ENCODE results near the gene C1QA.

The C1QA gene

DNA sequence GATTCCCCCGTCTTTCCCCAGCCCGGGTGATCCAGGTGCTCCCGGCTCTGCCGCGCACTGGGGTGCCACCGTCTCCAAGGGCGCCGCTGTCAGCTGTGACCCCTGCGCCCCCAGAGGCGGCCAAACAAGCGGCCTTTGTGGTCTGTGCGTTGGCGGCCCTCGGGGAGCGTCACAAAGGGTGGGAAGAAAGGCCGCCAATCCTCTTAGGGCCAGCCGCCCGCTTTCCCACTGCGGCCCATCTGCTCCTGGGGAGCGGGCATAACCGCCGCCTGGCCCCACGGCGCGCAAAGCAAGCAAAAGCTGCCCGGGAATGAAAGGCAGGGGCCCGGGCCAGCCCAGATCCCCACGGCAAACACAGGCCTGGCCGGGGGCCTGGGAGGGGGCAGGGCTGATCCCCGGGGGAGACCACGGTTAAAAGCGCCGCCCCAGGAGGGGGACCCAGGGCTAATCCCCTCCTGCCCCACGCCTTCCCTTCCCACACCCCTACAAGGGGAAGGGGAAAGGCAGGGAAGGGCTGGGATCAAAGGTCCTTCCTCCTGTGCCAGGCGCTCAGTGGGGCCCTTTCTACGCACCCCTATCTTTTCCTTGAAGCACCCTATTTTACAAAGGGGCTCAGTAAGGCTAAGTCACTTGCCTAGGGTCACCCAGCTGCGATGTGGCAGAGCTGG is 40.6 kb downstream of the C1QA start:
- TF ChIP-seq, protein P1, sequence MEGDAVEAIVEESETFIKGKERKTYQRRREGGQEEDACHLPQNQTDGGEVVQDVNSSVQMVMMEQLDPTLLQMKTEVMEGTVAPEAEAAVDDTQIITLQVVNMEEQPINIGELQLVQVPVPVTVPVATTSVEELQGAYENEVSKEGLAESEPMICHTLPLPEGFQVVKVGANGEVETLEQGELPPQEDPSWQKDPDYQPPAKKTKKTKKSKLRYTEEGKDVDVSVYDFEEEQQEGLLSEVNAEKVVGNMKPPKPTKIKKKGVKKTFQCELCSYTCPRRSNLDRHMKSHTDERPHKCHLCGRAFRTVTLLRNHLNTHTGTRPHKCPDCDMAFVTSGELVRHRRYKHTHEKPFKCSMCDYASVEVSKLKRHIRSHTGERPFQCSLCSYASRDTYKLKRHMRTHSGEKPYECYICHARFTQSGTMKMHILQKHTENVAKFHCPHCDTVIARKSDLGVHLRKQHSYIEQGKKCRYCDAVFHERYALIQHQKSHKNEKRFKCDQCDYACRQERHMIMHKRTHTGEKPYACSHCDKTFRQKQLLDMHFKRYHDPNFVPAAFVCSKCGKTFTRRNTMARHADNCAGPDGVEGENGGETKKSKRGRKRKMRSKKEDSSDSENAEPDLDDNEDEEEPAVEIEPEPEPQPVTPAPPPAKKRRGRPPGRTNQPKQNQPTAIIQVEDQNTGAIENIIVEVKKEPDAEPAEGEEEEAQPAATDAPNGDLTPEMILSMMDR (conservative IDR thresholded peaks at IDR 0.05; ENCODE audit: low read depth, low read length) = no peak
- no peak overlapping the region for H3K4me3 ChIP-seq (ENCODE audit: low read depth, low read length)
- DNase-seq (ENCODE audit: low read depth) = no peak

DNA sequence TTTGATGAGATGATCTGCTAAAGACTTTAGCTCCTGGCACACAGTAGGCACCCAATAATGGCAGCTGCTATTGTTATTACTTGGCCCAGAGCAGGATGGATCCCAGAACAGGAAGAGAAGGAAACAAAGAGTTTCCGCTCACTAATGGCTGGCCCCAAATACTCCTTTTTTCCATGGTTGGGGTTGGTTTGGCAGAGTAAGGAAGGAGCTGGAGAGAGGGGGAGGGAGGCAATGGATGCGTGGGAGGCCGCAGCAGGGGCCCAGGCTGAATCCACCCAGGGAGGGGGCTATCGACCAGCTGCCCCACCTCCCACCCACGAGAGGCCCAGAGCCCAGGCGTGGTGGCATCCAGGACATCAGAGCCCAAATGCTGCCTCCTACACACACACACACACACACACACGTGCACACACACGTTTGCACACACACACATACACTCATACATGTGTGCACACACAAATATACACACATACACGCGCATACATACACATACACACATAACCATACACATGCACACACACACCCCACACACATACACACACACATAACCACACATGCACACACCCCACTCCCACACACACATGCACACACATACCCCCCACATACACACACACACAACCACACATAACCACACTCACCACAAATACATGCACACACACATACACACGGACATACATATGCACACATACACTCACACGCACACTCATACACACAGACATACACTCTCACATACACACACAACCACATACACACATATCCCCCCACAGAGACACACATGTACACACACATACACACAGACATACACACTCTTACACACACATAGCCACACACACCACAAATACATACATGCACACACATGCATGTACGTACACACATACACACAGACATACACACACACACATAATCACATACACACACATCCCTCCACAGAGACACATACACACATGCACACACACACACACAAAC is 41.8 kb downstream of the C1QA start:
- H3K4me3 ChIP-seq (ENCODE audit: low read depth, low read length) = no peak overlapping the region
- no peak for DNase-seq (ENCODE audit: low read depth)
- TF ChIP-seq, protein P1 (conservative IDR thresholded peaks at IDR 0.05; ENCODE audit: low read depth, low read length) = no peak

DNA sequence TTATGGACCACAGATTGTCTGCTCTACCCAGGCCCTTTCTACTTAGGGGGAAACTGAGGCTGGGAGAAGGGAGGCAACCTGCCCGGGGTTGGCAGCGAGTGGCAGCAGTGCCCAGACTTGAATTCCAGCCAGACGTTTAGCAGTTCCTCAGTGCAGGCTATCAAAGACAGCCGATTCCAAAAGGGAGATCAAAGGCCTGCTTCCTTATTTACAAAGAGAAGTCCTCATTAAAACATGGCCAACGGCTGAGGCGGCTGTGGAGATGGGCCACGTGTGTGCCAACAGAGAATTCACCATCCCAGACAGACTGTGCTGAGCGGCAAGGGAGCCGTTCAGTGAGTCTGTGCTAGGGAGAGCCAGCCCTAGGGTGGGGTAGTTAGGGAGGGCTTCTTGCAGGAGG is 44.3 kb downstream of the C1QA start:
- TF ChIP-seq, protein P1 (conservative IDR thresholded peaks at IDR 0.05; ENCODE audit: low read depth, low read length) = no peak
- no peak for DNase-seq (ENCODE audit: low read depth)
- H3K4me3 ChIP-seq (ENCODE audit: low read depth, low read length) = no peak overlapping the region

DNA sequence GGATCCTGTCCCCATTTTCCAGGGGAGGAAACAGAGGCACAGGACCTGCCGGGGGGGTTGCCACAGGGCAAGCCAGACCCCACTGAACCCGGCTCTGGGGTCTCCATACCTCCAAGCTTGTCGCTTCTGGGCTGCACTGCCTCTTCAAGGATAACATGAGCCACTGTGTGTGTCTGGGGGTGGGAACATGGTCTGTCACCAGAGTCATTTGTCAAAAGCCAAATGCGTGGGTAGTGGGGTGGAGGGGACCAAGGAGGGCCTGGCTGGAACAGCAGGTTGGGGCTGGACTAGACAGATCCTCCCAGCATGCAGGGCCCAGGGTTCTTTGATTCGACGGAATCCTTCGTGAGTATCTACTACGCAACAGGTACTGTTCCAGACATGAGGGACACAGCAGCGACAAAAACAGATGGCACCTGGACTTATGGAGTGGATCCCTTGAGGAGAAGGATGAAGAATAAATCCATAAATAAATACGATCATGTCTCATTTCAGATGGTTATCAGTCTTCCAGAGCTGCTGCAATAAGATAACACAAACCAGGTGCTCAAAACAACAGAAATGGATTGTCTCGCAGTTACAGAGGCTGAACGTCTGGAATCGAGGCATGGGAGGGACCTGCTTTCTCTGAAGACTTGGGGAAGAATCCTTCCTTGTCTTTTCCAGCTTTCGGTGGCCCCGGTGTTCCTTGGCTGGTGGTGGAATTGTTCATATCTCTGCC is 45.3 kb downstream of the C1QA start:
- DNase-seq (ENCODE audit: low read depth) = no peak
- H3K4me3 ChIP-seq (ENCODE audit: low read depth, low read length) = no peak overlapping the region
- TF ChIP-seq, protein P1 (conservative IDR thresholded peaks at IDR 0.05; ENCODE audit: low read depth, low read length) = no peak

DNA sequence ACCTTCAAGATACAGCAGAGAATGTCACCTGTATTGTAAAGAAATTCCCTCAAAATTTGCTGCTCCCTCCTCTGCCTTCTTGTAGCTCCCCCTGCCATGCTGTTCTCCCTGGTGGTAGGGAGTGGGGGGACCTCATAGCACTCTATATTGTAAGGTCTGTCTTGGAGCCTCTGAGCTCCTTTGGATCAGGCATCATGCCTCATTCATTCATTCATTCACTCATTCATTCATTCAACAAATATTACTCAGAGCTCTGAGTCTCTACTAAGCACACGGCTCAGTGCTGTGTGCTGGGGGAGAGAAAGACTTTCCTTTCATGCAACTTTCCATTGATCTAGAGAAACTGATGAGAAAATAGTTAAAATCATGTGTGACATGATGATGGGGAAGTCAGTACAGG is 47.1 kb downstream of the C1QA start:
- no peak for DNase-seq (ENCODE audit: low read depth)
- TF ChIP-seq, protein P1 (conservative IDR thresholded peaks at IDR 0.05; ENCODE audit: low read depth, low read length) = no peak
- no peak overlapping the region for H3K4me3 ChIP-seq (ENCODE audit: low read depth, low read length)

DNA sequence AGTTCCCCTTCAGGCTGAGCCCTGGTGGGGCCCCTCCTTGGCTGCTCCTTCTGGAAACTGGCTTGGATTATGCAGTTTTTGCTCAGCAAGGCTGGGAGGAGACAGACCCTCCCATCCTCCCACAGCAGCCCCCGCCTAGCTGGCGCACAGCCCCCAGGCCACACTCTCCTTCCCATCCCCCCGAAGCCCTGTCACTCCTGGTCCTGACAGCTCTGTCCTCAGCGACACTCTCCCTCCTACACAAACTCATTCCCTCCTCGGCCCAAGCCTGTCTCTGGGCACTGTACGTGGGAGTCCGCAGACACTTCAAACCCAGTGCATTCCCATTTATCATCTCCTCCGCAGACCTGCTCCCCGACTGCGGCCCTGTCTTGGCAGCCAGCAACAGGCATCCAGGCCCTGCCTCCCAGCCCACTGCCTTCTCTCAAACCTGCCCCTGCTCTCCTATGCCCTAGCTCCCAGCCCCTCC is 49.2 kb downstream of the C1QA start:
- no peak for DNase-seq (ENCODE audit: low read depth)
- no peak overlapping the region for H3K4me3 ChIP-seq (ENCODE audit: low read depth, low read length)
- TF ChIP-seq, protein P1 (conservative IDR thresholded peaks at IDR 0.05; ENCODE audit: low read depth, low read length) = no peak

All from choroid plexus epithelial cell (primary cell).